PFSK-1 (cell line): ENCODE measurements around the gene AGGF1.
A peak's percentile ranks its signal among the peaks of the same experiment; 100 is the strongest.

Source experiments
- FOXP2 ChIP-seq: optimal IDR thresholded peaks from 2 replicates; pipeline ENCODE3; 2011; ENCODE audit warnings: borderline replicate concordance, control low read depth, inconsistent platforms; ENCODE audit not compliant: insufficient read depth; ENCODE audit errors: extremely low read length, extremely low read depth
- POLR2AphosphoS5 ChIP-seq: IDR thresholded peaks from 2 replicates; pipeline ENCODE4 v1.6.1; 2012; ENCODE audit warnings: low read depth, mild to moderate bottlenecking, control low read depth, low read length, moderate library complexity
- SIN3A ChIP-seq: IDR thresholded peaks from 2 replicates; pipeline ENCODE4 v1.6.1; 2012; ENCODE audit warnings: mild to moderate bottlenecking, low read length, moderate library complexity, borderline replicate concordance; ENCODE audit not compliant: insufficient read depth
- TAF1 ChIP-seq: IDR thresholded peaks from 2 replicates; pipeline ENCODE4 v1.6.1; 2012; ENCODE audit warnings: low read length, control low read depth, borderline replicate concordance; ENCODE audit not compliant: insufficient read depth
- TF ChIP-seq, protein P1 (sequence below), 2 experiments: IDR thresholded peaks; 2 replicates each; pipeline versions ENCODE4 v1.6.1 to v1.8.0; 2011 to 2012; ENCODE audit warnings: low read depth in 2 of 2, low read length in 2 of 2, control low read depth in 1 of 2, inconsistent platforms in 1 of 2, mild to moderate bottlenecking in 1 of 2, moderate library complexity in 1 of 2; ENCODE audit not compliant: insufficient read depth in 1 of 2

The AGGF1 gene

DNA sequence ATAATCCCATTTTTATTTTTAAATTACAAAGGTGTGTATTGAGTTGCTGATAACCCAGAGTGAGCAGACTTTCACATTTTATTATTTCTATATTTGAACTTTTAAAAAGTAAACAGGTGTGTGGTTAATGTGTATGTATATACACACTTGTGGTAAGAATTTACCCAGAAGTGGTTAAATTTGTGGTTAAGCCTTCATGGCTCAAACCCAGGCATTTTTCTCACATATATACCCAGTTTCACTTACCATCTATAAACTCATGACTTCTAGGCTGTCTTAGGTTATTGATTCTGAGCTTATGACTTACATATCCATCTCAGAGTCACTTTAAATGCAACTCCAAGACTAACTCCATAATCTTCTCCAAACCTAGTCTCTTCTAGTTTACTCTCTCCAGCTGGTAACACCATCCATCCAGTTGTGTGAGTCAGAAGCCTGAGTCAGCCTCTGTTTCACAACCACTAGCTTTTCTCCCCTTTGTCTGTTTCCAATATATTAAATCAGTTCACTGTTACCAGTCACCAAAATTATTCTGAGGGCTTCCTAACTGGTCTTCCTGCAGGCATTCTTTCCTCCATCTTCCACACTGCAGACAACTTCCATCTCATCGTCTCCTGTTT is 36.7 kb downstream of the AGGF1 start:
- TF ChIP-seq POLR2AphosphoS5 (no peak), FOXP2 (no peak), TAF1 (no peak), SIN3A (no peak)
- TF ChIP-seq, protein P1, sequence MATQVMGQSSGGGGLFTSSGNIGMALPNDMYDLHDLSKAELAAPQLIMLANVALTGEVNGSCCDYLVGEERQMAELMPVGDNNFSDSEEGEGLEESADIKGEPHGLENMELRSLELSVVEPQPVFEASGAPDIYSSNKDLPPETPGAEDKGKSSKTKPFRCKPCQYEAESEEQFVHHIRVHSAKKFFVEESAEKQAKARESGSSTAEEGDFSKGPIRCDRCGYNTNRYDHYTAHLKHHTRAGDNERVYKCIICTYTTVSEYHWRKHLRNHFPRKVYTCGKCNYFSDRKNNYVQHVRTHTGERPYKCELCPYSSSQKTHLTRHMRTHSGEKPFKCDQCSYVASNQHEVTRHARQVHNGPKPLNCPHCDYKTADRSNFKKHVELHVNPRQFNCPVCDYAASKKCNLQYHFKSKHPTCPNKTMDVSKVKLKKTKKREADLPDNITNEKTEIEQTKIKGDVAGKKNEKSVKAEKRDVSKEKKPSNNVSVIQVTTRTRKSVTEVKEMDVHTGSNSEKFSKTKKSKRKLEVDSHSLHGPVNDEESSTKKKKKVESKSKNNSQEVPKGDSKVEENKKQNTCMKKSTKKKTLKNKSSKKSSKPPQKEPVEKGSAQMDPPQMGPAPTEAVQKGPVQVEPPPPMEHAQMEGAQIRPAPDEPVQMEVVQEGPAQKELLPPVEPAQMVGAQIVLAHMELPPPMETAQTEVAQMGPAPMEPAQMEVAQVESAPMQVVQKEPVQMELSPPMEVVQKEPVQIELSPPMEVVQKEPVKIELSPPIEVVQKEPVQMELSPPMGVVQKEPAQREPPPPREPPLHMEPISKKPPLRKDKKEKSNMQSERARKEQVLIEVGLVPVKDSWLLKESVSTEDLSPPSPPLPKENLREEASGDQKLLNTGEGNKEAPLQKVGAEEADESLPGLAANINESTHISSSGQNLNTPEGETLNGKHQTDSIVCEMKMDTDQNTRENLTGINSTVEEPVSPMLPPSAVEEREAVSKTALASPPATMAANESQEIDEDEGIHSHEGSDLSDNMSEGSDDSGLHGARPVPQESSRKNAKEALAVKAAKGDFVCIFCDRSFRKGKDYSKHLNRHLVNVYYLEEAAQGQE (IDR thresholded peaks at IDR 0.05; ENCODE audit: insufficient read depth in 1 of 2, low read depth in 2 of 2, low read length in 2 of 2): no peak

DNA sequence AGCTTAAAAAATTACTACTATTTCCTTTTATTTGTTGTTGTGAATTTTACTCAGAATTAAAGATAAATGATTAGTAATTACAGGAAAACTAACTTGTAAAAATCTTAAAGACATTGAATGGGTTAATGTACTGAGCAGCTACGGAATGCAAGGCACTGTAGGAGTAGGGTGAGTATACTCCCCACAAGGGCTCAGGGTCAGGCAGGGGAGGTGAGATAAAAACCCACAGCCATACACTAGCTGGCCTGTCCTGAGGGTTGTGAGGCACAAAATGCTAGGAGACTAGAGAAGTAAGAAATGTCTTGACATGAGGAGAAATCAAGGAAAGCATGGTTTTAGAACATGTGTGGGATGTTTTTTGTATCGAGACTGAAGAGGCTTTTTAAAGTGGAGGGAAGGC is 43.5 kb downstream of the AGGF1 start:
- no peak for TF ChIP-seq POLR2AphosphoS5
- TF ChIP-seq TAF1: no peak
- TF ChIP-seq SIN3A: no peak
- TF ChIP-seq, protein P1 (IDR thresholded peaks at IDR 0.05; ENCODE audit: insufficient read depth in 1 of 2, low read depth in 2 of 2, low read length in 2 of 2): no peak
- TF ChIP-seq FOXP2: no peak

DNA sequence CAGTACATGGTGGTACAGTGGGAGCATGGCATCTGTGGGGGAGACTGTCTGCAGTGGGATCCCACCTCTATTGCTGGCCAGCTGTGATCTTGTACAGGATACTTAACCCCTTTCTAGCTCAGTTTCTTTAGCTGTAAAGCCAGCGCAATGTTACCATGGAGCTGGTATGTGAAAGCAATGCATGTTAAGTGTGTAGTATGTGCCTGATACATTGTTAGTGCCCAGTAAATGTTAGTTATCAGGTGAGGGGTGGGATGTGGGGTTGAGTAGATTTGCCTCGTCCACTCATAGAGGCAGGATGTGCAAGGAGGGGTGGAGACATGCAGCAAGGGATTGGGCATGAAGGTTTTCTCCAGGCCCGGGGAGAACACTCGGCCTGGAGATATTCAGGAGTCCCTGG is 44.5 kb downstream of the AGGF1 start:
- TF ChIP-seq TAF1 (no peak), POLR2AphosphoS5 (no peak), SIN3A (no peak), FOXP2 (no peak)
- TF ChIP-seq, protein P1 (IDR thresholded peaks at IDR 0.05; ENCODE audit: insufficient read depth in 1 of 2, low read depth in 2 of 2, low read length in 2 of 2): no peak

DNA sequence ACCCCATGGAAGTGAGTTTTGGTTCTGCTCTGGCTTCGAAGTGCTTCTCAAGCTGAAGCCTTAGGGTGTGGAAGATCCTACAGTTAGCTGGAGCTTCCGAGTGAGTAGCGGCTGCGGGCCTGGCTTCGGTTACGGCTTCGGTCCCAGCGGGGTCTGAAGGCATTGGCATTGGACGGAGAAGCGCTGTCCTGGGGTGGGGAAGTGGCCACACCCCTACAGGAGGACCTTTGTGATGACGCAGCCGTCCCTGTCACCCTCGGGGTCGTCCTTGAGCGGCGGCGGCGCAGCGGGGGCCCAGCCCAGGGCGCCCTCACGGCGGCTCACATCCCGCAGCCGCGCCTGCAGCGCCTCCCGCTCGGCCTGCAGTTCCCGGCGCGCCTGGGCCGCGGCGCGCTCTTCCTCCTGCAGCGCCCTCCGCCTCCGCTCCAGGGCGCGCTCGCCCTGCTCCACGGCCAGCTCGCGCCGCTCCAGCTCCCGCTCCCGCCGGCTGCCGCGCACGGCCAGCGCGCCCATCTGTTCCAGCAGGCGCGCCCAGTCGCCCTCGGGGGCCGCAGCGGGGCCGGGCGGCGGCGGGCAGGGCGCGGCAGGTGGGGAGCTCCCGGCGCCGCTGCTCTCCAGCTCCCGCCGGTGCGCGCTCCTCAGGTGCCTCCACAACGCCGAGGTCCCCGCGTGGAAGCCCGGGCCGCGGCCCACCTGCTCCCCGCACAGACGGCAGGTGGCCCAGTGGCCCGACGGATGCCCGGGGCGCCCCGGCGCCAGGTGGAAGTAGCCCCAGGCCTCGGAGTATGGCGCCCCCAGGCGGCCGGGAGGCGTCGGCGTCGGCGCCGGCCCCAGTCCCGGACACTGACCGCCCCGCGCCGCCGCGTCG is 47.0 kb downstream of the AGGF1 start:
- TF ChIP-seq, protein P1 (IDR thresholded peaks at IDR 0.05; ENCODE audit: insufficient read depth in 1 of 2, low read depth in 2 of 2, low read length in 2 of 2): no peak
- no peak for TF ChIP-seq SIN3A
- TF ChIP-seq POLR2AphosphoS5: no peak
- TF ChIP-seq TAF1: 0 out of 2 replicates have a peak, but pooled peaks have one; percentile 21
- peak; percentile 54 for TF ChIP-seq FOXP2
